DMS153 treated with DMSO at 0.1 percent for 48 hours (cell line): ENCODE data around the gene CHPF2.

Source experiments
- DNase-seq: peaks from one replicate; lab custom pipeline; 2025; ENCODE audit not compliant: unreplicated experiment; lab: John Stamatoyannopoulos, UW

The CHPF2 gene

GRCh38 chr7:151282111-151282510 lies 49.8 kb downstream of the CHPF2 start:
- DNase-seq: no peak

GRCh38 chr7:151283302-151283701 lies 51.0 kb downstream of the CHPF2 start:
- no peak for DNase-seq

- no peak for DNase-seq
Observed at GRCh38 chr7:151286148-151286547, 53.9 kb downstream of the CHPF2 start.
